ENCODE results near the gene SERPINA3.

GRCh38 chr14:94646481-94646880, 34.3 kb downstream of the SERPINA3 start:
- TF ChIP-seq CTCF (IDR thresholded peaks at IDR 0.05; ENCODE audit: low read depth, low read length, poor library complexity, severe bottlenecking) = no peak
- TF ChIP-seq EZH2phosphoT487 (IDR thresholded peaks at IDR 0.05; ENCODE audit: borderline replicate concordance, low read length) = no peak

Measured in DOHH2 (cell line).